ENCODE measurements around the gene TAS2R41.
"Not testable (repeated sequence)": the region's sequence is repeated elsewhere in the genome, so short reads cannot be mapped to it uniquely, and the experiment has no call there.

TAS2R41 gene

DNA sequence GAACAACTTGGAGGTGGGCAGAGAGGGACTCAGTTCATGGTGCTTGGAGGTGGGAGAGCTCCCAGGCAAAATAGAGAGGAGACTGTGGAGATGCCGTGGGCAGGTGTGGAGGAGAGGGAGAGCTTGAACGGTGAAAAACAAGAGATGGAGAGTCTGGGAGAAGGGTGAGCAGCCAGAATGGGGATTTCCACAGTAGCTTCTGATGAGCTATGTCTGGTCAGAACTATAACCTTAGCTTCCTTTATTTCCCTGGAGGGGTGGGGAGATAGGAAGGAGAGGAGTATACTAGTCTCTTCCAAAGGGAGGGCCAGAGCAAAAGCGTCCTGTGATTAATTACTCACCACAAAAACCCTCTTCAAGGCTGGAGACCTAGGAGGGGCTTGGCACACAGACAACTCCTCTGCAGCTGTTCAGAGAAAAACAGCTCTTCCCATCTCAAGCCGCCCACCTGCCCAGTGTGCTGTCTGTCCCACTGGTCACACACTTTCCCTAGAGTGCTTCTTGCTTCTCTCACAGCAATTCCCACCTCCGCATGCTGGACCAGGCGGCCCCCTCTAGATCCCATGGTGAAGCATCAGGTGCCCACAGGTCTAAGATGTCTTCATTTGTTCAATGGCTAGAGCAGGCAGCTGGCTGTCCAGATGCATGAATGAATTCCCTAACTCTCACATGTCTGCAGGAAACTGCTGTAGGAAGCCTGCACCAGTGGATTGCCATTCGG is 41.9 kb downstream of the TAS2R41 start:
- Histone ChIP-seq H3K9me3 (ENCODE audit: control insufficient read depth, insufficient read depth, low read depth, low read length) (no peaks in the 10 kb centered on the region), H3K27me3 (ENCODE audit: control insufficient read depth, insufficient read depth, low read length) (no peaks in the 10 kb centered on the region)

DNA sequence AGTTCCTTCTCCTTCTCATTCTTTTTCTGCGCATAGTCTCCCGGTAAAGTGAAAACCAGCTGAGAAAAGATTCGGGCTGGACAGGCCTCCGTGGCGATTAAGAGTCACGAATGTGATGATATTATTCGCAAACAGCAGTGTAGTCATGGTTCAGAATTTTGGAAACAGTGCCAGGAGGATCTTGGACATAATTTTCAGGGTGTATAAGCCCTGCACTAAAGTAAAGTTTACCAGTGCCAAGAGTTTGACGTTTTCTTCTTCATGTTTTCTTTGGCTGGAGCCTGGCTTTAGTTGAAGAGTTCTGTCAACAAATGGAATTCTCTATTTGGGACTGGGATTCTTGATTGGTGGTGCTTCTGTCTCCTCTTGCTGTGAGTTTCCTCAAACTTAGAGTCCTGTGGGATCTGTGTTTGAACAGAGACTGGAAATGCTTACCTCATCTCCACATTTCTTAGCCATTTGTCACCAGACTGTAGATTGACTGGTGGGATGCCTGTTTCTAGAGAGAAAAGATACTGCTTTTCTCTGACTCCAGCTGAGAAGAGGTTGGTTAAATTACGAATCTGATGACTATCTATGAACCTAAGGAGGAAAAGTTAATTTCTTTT is 44.7 kb downstream of the TAS2R41 start:
- not testable (repeated sequence) for H3K9ac ChIP-seq (ENCODE audit: low read length); H3K27ac ChIP-seq (ENCODE audit: low read depth, low read length); H3K9me3 ChIP-seq (ENCODE audit: control insufficient read depth, insufficient read depth, low read depth, low read length); H3K4me3 ChIP-seq (ENCODE audit: low read depth, low read length); H3K27me3 ChIP-seq (ENCODE audit: control insufficient read depth, insufficient read depth, low read length); H3K36me3 ChIP-seq (ENCODE audit: control insufficient read depth, insufficient read depth, low read length)
- peaks cover 17% of the 10 kb centered on the region for H3K4me1 ChIP-seq (ENCODE audit: control insufficient read depth, insufficient read depth, low read length)

More for the DNA sequence above, 41.9 kb downstream of the TAS2R41 start:
- H3K4me1 ChIP-seq (ENCODE audit: control insufficient read depth, insufficient read depth, low read length) = peaks cover 22% of the 10 kb centered on the region
- H3K36me3 ChIP-seq (ENCODE audit: control insufficient read depth, insufficient read depth, low read length) = no peaks in the 10 kb centered on the region
- no peak overlapping the region for H3K27ac ChIP-seq (ENCODE audit: low read depth, low read length)
- H3K4me3 ChIP-seq (ENCODE audit: low read depth, low read length) = no peak overlapping the region
- H3K9ac ChIP-seq (ENCODE audit: low read length) = no peak overlapping the region
